Neural crest cell (in vitro differentiated cells): ENCODE results near the gene ACHE. TPM values are rescaled to one million over a fixed set of nuclear protein-coding genes. Genes with fewer than 3 reads are reported as not detected.
A peak's percentile ranks its signal among the peaks of the same experiment; 100 is the strongest.

ENCODE experiments used
- DNase-seq: peaks from one replicate; pipeline ENCODE4 v3.0.0; 2021; ENCODE audit warnings: low read depth, mixed read lengths, low spot score
- H3K27ac Mint-ChIP-seq: one replicate; pipeline ENCODE4 v1.8.0; 2021; ENCODE audit warnings: mild to moderate bottlenecking, mixed read lengths; ENCODE audit not compliant: unreplicated experiment
- H3K27me3 Mint-ChIP-seq: 2 replicates; pipeline ENCODE4 v1.8.0; 2021; ENCODE audit warnings: low read depth, mild to moderate bottlenecking, mixed read lengths
- H3K36me3 Mint-ChIP-seq: 2 replicates; pipeline ENCODE4 v1.8.0; 2021; ENCODE audit warnings: low read depth, mild to moderate bottlenecking, mixed read lengths
- H3K4me1 Mint-ChIP-seq: 2 replicates; pipeline ENCODE4 v1.8.0; 2021; ENCODE audit warnings: mixed read lengths
- H3K4me3 Mint-ChIP-seq: one replicate; pipeline ENCODE4 v1.8.0; 2021; ENCODE audit warnings: mild to moderate bottlenecking, mixed read lengths
- H3K9me3 Mint-ChIP-seq: 2 replicates; pipeline ENCODE4 v1.8.0; 2021; ENCODE audit warnings: mixed read lengths
- total RNA-seq: library from RNA; stranded (reverse); gene quantifications from 2 replicates; pipeline ENCODE4 v1.2.1, GENCODE V29; 2021
- TF ChIP-seq, protein P1 (sequence below): fragments of 200-600 bp; sonication (generic); conservative IDR thresholded peaks from 2 replicates; pipeline ENCODE4 v1.5.0; 2021; ENCODE audit warnings: antibody characterized with exemption, mild to moderate bottlenecking

ACHE gene
- total RNA-seq, 1 donor from 2014 or later, result 2.0 TPM

DNA sequence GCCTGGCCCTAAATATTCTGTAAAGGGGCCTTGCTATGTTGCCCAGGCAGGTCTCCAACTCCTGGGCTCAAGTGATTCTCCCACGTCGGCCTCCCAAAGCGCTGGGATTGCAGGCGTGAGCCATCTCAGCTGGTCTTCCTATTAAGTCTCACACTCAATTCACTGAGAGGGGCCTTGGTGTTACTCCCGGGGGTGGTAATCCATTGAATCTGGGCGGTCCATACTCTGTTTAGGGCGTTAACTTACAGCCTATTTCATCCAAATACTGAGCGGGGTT lies 21.4 kb downstream of the ACHE start:
- TF ChIP-seq, protein P1, sequence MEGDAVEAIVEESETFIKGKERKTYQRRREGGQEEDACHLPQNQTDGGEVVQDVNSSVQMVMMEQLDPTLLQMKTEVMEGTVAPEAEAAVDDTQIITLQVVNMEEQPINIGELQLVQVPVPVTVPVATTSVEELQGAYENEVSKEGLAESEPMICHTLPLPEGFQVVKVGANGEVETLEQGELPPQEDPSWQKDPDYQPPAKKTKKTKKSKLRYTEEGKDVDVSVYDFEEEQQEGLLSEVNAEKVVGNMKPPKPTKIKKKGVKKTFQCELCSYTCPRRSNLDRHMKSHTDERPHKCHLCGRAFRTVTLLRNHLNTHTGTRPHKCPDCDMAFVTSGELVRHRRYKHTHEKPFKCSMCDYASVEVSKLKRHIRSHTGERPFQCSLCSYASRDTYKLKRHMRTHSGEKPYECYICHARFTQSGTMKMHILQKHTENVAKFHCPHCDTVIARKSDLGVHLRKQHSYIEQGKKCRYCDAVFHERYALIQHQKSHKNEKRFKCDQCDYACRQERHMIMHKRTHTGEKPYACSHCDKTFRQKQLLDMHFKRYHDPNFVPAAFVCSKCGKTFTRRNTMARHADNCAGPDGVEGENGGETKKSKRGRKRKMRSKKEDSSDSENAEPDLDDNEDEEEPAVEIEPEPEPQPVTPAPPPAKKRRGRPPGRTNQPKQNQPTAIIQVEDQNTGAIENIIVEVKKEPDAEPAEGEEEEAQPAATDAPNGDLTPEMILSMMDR, result no peak
- Mint-ChIP-seq H3K9me3 (no peaks in the 10 kb centered on the region), H3K4me3 (peak overlapping the region; percentile 100), H3K4me1 (peaks cover 44% of the 10 kb centered on the region), H3K27me3 (peaks cover 3% of the 10 kb centered on the region), H3K27ac (peak overlapping the region; percentile 98), H3K36me3 (peaks cover 26% of the 10 kb centered on the region)
- DNase-seq, result no peak

DNA sequence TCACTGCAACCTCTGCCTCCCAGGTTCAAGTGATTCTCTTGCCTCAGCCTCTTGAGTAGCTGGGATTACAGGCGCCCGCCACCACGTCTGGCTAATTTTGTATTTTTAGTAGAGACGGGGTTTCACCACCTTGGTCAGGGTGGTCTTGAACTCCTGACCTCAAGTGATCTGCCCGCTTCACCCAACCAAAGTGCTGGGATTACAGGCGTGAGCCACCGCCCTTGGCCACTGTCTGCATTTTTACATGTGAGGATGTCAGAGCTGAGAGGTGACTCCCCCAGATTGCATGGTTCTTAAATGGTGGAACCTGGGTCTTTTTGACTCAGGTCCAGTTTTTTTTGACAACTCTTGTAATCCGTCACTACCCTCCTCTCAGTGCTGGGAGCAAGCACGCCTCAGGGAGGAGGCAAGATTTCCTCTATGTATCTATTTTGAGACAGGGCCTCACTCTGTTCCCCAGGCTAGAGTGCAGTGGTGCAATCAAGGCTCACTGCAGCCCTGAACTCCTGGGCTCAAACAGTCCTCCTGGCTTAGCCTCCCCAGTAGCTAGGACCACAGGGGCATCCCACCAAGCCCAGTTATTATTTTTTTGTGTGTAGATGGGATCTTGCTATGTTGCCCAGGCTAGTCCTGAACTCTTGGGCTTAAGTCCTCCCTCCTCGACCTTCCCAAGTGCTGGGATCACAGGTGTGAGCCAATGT lies 21.9 kb downstream of the ACHE start:
- DNase-seq, result no peak
- Mint-ChIP-seq H3K27ac (peak overlapping the region; percentile 98), H3K36me3 (peaks cover 26% of the 10 kb centered on the region), H3K4me1 (peaks cover 39% of the 10 kb centered on the region), H3K4me3 (peak overlapping the region; percentile 100), H3K9me3 (no peaks in the 10 kb centered on the region), H3K27me3 (peaks cover 3% of the 10 kb centered on the region)
- TF ChIP-seq, protein P1, result no peak

DNA sequence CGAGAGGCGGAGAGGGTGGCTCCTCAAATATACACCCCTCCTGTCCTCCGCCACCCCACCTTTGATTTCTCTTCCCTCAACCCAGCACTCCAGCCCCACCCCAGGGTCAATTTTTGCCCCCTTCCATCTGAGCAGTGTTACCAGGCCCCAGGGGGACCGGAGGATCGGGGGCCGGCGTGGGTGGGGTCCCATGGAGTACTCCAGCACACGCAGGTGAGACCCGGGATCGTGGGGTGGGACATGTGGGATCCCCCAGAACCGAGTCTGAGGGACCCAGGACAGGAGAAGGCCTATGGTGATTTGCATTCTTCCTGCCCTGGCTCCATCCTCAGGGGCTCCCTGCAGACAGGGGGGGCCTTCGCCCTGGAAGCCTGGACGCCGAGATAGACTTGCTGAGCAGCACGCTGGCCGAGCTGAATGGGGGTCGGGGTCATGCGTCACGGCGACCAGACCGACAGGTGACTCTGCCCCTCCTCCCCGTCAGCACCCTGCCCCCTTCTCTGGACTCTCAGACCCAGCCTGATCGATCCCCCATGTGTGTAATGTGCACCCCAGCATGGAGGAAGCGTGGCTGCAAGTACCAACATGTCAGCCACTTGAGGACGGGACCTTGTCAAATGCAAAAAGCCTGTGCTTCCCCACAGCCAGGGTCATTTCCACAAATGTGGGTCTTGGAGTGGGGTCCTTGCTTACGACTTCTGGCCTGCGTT lies 27.8 kb downstream of the ACHE start:
- H3K9me3 Mint-ChIP-seq, result no peaks in the 10 kb centered on the region
- TF ChIP-seq, protein P1, result no peak
- H3K27ac Mint-ChIP-seq, result peak overlapping the region; percentile 81
- peak overlapping the region; percentile 85 for H3K4me3 Mint-ChIP-seq
- H3K36me3 Mint-ChIP-seq, result peaks cover 7% of the 10 kb centered on the region
- H3K27me3 Mint-ChIP-seq, result no peaks in the 10 kb centered on the region
- H3K4me1 Mint-ChIP-seq, result peaks cover 17% of the 10 kb centered on the region
- DNase-seq, result no peak

DNA sequence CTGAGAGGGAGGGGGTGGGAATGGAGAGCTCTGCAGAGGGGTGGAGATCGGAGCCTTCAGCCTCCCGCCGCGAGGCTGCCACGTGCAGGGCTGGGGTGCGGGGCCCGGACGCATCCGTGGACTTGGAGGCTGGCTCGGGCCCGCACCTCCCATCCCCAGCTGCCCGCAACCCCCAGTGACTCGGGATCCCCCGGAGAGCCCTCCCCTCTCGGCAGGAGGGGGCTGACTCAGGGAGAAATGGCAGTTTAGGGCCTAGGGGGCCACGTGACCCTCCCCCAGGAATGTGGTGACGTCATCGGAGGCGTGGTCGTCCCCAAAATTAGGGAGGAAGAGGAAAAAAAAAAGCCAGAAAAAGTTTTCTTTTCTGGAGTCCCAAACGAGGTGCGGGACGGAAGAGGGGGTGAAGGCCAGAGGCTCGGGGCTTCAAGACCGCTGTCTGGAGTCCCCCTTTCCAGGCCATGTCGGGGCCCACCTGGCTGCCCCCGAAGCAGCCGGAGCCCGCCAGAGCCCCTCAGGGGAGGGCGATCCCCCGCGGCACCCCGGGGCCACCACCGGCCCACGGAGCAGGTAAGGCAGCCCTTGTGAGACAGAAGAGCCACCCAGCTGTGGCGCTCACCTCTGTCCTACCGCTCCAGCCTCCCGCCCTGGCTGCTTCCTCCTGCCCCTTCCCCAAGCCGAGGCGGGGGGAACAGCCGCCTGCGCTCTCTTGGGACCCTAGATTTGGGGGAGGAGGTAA lies 28.5 kb downstream of the ACHE start, which contains the start of gene TRIP6:
Gene TRIP6, plus strand, starts transcription at position 348 of the 736 bp plus-strand sequence. Its CDS starts 111 bp downstream, at position 459.
- Mint-ChIP-seq H3K4me3 (peak within 1 kb of the TSS; percentile 95), H3K27me3 (no peaks in the 10 kb centered on the region), H3K9me3 (no peaks in the 10 kb centered on the region), H3K36me3 (peaks cover 3% of the 10 kb centered on the region), H3K27ac (peak within 1 kb of the TSS; percentile 98), H3K4me1 (peaks cover 17% of the 10 kb centered on the region)
- TF ChIP-seq, protein P1, result no peak
- peak; percentile 61 for DNase-seq

DNA sequence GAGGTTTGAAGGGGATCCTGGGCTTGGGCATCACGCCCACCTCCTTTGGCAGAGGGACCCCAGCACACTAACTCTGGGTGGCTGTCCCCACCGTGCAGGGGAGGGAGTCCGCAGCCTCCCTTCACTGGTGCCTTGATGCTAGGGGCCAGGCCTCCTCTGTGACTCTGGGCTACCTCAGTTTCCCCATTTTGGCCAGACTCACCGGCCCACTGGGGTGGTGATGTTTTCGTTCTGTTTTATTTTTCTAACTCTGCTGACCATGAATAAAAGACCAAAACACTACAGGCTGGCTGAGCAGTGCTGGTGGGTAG lies 29.0 kb downstream of the ACHE start:
- Mint-ChIP-seq H3K27me3 (no peaks in the 10 kb centered on the region), H3K27ac (peak overlapping the region; percentile 98), H3K36me3 (peaks cover 3% of the 10 kb centered on the region), H3K4me3 (peak overlapping the region; percentile 95), H3K4me1 (peaks cover 17% of the 10 kb centered on the region), H3K9me3 (no peaks in the 10 kb centered on the region)
- no peak for DNase-seq
- TF ChIP-seq, protein P1, result no peak
